ENCODE data around the gene EHF. TPM values are rescaled to one million over a fixed set of nuclear protein-coding genes. Genes with fewer than 3 reads are reported as not detected.

The EHF gene
- total RNA-seq, 4 donors from 2014 or later, result 0.33 to 0.94 (median 0.44) TPM; not detected in 1

DNA sequence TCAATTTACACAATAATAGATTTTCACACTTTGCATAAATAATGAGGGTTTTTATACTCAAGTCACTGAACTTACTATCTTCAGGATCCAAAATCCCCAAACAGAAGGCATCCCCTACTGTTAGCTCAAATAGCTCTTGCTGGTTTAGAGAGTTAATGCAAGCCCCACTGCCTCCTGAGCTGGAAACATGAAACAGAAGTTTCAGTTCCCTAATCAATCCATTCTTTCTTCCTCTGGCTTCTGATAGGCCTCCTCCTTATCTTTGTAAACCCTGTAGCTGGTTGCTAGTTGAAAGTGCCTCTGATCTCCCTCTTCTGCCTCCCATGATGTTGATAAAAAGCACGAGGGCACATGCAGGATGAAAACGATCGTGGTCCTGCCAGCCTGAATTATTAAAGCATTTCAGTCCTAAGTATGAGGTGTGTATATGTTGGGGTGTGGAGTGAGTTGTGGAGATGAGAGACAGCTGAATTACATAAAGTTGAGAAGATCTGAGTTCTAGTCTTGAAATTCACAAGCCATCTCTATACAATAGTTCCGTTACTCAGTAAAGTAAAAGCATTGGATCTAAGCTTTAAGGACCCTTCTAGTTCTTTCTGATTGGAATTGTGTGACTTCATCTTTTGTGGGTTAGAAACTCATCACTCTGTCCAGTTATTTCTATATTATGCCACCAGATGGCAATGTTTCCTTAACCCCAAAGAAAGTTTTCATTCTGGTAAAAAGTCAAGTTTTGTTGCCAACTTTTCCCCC is 35.0 kb upstream of the EHF start:
- TF ChIP-seq, protein P1, sequence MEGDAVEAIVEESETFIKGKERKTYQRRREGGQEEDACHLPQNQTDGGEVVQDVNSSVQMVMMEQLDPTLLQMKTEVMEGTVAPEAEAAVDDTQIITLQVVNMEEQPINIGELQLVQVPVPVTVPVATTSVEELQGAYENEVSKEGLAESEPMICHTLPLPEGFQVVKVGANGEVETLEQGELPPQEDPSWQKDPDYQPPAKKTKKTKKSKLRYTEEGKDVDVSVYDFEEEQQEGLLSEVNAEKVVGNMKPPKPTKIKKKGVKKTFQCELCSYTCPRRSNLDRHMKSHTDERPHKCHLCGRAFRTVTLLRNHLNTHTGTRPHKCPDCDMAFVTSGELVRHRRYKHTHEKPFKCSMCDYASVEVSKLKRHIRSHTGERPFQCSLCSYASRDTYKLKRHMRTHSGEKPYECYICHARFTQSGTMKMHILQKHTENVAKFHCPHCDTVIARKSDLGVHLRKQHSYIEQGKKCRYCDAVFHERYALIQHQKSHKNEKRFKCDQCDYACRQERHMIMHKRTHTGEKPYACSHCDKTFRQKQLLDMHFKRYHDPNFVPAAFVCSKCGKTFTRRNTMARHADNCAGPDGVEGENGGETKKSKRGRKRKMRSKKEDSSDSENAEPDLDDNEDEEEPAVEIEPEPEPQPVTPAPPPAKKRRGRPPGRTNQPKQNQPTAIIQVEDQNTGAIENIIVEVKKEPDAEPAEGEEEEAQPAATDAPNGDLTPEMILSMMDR (IDR thresholded peaks at IDR 0.05; ENCODE audit: low read depth), result no peak

DNA sequence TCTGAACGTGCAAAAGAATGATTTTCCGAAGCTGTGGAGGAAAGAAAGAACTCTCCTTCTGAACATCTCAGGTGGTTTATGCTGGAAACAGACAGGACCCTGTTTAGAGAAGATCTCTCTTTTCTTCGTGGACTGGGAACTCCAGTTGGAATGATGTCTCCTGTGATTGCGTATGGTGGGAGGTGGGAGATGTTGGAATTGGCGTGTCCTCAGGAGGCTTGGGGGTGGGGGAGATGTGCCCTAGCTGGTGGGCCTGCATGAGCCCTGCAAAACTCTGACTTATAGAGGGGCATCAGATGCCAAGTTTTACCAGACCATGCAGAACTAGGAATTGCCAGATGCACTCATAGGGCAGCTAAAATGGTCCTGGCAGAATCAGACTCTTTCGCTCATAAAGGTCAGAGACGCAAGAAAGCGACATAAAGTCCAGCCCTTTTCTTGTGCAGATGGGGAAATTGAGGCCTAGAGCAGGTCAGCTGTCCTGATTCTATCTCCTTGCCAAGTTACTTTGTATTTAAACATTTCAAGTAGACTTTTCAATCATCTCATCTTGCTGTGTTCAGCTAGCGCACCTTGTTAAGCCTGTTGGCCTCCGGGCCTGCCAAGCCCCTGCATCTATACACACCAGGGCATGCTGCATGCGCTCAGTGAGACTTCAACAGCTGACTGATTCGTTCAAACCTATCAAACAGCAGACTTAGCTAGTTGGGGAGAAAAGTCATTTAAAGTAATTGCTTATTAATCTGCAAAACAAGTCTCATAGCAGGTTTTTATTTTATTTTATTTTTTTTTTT is 34.2 kb upstream of the EHF start:
- TF ChIP-seq, protein P1 (IDR thresholded peaks at IDR 0.05; ENCODE audit: low read depth), result no peak

DNA sequence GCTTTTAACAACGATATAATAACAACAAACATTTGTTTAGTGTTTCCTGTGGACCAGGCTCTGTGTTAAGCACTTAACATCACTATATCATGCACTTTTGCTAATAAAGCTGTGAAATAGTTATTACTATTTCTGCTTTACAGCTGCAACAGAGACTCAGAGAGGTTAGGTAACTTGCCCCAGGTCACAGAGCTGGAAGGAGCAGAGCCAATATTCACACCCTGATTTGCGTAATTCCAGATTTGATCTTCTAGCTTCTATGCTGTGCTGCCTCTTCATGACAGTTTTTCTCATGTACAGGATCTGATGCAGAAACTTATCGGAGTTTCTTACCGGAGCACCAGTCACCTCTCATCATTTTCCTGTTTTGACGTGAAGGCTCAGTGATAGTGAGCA is 33.6 kb upstream of the EHF start:
- TF ChIP-seq, protein P1 (IDR thresholded peaks at IDR 0.05; ENCODE audit: low read depth), result no peak

DNA sequence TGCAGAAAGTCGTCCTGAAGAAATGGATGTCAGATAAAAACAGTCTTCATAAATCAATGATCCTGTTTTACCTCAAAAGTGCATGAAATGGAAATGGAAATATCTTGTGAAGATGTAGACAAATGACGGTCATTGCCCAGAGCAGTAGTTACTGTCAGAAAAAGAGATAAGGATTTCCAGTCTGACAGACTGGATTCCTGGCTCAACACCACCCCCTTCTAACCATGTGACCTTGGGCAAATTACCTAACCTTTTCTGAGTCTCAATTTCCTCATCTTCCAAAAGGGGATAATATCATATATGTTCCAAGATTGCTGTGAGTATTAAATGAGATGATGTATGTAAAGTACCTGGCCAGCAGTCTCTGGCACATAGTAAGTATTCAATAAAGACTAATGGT is 32.9 kb upstream of the EHF start:
- TF ChIP-seq, protein P1 (IDR thresholded peaks at IDR 0.05; ENCODE audit: low read depth), result no peak

DNA sequence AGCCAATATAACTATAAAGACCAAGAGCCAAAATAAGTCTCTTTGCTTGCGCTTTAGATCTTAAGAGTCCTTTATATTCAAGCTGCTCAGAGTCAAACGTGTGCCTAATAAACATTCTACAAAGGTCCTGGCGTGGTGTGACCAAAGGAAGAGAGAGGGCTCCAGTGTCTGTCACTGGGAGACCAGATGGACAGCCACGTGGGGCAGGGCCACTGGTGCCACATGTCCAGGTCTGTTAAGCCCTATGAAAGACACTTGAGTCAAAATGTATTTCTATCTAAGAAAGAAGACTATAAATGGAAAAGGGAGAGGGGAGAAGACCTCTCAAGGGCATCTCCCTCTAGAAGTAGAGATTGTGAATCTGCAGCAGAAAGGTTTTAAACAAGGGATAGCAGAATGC is 32.2 kb upstream of the EHF start:
- TF ChIP-seq, protein P1 (IDR thresholded peaks at IDR 0.05; ENCODE audit: low read depth), result no peak

DNA sequence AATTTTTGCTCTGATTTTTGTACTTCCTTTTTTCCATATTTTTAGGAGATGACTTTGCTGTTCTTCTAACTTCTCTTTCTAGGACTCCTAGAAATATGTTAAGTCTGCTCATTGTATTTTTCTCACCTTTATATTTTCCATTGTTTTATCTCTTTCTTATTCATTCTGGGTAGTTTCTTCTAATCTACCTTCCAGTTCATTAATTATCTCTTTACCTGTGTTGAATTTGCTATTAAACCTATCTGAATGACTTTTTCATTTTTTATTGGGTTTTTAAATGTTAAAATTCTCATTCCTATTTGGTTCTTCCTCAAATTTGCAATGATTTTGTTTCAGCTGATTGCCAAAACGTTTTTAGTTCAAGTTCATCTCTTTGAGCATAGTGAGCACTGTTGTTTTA is 27.8 kb upstream of the EHF start:
- TF ChIP-seq, protein P1 (IDR thresholded peaks at IDR 0.05; ENCODE audit: low read depth), result no peak

DNA sequence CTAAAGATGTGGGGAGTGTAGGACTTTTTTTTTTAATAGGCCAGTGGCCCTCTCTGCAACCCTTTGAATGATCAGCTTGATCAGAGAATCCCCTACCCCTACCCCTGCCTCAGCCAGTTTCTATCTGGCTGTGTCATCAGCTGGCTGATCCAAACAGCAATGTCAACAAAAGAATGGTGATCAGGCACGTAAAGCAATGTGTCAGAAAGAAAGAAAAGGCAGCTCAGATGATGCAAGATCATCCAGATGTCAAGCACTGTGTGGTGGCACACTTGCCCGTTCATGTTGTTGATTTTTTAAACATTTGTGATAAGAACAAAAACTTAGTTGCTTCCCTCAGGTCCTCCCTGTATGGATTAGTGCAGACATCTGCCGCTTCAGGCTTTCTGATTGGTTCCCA is 26.3 kb upstream of the EHF start:
- TF ChIP-seq, protein P1 (IDR thresholded peaks at IDR 0.05; ENCODE audit: low read depth), result no peak

Measured in subcutaneous adipose tissue (tissue), 4 donors.